HG02763 (cell line): ENCODE results near the gene C11orf21.
"Not testable (repeated sequence)": the region's sequence is repeated elsewhere in the genome, so short reads cannot be mapped to it uniquely, and the experiment has no call there.

ENCODE experiments used
- ATAC-seq: cut with Tn5 transposase; IDR thresholded peaks from one replicate; pipeline ENCODE4 v1.9.1; 2021; ENCODE audit warnings: mild to moderate bottlenecking, moderate library complexity; ENCODE audit not compliant: unreplicated experiment

Gene C11orf21

DNA sequence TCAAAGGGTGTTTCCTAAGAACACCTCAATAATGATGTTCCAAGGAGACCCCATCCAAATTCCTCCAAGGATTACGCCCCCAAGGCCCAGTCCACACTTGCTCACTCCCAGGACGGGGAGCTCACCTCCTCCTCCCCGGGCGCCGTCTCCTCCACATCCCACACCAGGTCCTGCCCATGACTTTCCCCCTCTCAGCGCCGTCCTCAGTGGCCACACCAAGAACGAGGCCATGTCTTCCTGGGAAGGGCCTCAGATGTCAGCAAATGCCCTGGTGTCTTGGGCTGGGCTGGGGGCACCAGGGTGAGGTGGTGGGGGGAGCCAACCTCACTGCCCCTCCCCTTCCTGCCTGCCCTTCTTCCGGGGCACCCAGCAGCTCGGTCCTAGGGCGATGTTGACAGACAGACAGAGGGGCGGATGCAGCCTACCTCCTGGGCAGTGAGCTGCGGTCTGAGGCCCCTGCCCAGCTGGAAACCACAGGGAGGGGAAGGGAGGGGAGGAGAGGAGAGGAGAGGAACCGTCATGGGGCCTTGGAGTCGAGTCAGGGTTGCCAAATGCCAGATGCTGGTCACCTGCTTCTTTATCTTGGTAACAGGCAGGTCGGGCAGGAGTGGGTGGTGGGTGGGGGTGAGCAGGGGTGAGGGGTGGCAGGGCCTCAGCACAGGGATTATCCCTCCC lies at the start of gene C11orf21, which contains the start of gene TSPAN32:
Gene C11orf21, minus strand, starts transcription at position 288 of the 675 bp plus-strand sequence. Its CDS starts 110 bp downstream, at position 178.
Gene TSPAN32, plus strand, starts transcription at position 383 of the 675 bp plus-strand sequence. Its CDS starts 137 bp downstream, at position 520.
- ATAC-seq, result peak; percentile 56

DNA sequence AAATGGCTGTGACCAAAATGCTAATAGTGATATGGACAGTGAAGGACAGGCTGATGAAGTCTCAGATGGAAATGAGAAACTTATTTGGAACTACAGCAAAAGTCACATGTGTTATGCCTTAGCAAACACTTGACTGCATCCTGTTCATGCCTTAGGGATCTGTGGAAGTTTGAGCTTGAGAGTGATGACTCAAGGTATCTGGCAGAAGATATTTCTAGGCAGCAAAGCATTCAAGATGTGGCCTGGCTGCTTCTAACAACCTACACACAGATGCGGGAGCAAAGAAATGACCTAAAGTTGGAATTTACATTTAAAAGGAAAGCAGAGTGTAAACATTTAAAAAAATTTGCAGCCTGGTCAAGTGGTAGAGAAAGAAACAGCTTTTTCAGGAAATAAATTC lies 47.3 kb upstream of the C11orf21 start:
- no peak for ATAC-seq

DNA sequence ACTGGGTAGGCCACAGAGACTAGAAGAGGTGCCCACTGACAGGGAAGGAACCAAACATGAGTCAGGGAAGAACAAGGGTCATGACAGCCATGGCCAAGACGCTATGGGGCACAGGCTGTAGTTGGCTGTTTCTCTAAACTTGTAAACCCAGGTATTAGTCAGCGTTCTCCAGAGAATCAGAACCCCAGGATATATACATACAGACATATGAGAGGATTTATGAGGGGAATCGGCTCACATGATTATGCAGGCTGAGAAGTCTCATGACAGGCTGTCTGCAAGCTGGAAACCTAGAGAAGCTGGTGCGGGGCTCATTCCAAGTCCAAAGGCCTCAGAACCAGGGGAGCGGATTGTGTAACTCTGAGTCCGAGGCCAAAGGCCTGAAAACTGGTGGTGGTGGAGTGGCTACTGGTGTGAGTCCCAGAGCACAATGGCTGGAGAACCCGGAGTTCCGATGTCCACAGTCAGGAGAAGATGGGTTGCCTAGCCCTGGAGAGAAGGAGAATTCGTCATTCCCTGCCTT lies 45.7 kb upstream of the C11orf21 start:
- no peak for ATAC-seq

DNA sequence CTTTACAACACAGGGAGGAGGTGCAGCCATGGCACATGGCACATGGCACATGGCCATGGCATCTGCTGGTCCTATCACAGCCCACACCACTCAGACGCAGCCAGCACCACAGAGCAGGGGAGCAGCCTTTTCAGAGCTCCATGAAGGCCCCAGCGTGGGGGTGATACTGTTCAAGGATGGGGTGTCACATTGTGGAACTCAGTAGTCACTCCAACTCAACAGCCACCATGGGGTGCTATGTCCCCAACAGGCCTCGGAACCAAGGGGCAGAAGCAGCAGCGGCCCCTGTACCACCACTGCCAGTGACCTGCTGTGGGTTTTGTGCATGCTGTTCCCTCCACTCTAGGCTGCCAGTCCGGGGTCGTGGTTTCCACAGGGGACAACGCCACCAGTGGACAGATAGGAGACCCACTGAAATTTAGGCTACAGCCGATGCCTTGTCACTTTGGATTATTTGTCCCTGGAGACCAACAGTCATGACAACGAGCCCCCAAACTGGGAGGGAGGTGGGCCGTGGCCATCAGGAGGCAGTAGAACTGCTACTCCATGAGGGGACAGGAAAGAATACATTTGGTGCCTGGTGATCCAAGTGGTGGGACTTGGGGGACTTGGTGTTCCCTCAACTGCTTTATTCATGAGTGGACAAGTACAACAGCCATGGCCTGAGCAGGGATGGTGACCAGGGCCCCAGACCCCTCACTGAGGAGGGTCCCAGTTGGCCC lies 45.0 kb upstream of the C11orf21 start:
- ATAC-seq, result no peak

DNA sequence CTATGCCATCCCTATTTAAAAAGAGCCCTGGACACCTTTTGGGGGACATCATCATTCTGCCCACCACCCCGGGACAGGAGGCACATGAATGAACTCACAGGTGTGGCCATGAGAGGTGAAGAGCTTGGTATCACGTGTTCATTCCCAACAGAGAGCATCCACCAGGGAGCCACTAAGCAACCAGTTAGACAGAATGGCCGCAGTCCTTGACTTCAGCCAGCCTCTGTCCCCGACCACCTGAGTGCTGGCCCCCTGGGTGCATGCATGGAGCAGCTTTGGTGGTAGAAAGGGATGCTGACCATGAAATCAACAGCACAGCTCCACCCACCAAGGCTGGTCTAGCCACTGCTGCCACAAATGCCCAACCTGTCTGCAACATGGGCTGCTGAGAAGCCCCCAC lies 44.3 kb upstream of the C11orf21 start:
- ATAC-seq, result no peak

DNA sequence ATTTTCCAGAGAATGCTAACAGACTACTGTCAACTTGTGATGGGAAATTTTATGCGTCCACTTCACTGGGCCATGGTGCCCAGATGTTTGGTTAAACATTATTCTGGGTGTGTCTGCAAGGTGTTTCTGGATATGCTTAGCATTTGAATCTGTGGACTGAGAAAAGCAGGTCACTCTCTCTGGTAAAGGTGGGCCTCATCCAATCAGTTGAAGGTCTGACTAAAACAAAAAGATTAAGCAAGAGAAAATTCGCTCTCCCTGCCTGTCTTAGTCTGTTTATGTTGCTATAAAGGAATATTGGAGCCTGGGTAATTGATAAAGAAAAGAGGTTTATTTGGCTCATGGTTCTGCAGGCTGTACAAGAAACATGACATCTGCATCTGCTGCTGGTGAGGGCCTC lies 43.3 kb upstream of the C11orf21 start:
- ATAC-seq, result no peak

DNA sequence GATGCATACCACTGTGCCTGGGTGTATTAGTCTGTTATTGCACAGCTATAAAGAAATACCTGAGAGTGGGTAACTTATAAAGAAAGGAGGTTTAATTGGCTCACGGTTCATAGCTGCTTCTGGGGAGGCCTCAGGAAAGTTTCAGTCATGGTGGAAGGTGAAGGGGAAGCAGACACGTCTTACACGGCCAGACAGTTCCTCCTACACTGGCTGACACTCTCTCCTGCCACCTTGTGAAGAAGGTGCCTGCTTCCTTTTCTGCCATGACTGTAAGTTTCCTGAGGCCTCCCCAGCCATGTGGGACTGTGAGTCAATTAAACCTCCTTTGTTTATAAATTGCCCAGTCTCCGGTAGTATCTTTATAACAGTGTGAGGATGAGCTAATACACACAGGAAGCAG lies 41.8 kb upstream of the C11orf21 start:
- no peak for ATAC-seq

- ATAC-seq, result no peak
Observed at GRCh38 chr11:2342981-2343380, 41.3 kb upstream of the C11orf21 start.

GRCh38 chr11:2342557-2342956 lies 40.8 kb upstream of the C11orf21 start:
- ATAC-seq, result no peak

DNA sequence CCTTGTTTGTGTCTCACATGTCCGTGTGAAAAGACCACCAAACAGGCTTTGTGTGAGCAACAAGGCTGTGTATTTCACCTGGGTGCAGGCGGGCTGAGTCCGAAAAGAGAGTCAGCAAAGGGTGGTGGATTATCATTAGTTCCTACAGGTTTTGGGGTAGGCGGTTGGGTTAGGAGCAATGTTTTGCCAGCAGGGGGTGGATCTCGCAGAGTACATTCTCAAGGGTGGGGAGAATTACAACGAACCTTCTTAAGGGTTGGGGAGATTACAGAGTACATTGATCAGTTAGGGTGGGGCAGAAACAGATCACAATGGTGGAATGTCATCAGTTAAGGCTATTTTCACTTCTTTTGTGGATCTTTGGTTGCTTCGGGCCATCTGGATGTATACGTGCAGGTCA lies 37.0 kb upstream of the C11orf21 start:
- ATAC-seq, result not testable (repeated sequence)

DNA sequence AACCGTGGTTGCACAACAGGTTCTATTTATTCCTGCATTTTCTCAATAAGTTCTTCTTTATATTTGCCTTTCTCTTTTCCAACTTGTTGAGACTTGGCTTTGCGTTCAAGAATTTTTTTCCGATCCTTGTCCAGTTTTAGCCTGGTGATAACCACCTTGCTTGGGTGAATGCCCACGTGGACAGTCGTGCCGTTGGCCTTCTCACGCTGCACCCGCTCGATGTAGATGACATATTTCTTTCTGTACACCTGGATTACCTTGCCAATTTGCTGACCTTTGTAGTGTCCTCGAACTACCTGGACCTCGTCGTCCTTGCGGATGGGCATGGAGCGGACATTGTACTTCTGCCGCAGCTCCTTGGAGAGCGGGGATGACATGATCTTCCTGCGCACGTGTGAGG lies 33.6 kb upstream of the C11orf21 start:
- ATAC-seq, result not testable (repeated sequence)

DNA sequence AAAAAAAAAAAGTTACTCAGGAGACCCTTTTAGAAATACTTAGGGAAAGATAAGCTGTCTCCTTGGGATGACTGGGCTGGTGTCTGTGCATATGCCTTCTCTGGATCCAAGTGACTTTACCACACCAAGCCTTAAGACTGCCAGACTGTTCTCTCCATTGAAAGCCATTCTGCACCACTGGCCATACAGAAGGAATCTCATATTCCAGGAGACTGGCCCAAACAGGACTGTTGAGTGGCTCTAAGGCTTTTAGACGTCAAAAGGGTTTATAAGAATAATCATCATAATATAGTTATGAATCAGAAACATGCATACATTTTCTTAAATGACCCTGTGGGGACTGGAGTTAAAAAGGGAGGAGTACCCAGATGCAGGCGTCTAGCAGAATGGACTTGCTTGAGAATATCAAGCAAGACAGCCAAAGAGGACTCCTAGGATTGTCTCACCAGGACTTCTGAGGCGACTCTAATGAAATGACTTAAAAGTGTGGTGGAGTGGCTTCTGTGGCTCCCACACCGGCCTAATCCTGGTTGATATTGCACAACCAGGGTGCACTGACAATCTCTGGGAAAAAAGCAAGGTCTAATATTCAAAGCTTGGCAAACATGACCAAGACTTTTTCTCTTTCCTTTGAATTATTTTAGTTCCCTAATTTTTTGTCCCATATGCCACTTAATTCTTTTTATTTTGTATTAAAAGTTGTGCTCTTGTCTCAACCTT lies 31.9 kb upstream of the C11orf21 start:
- not testable (repeated sequence) for ATAC-seq

DNA sequence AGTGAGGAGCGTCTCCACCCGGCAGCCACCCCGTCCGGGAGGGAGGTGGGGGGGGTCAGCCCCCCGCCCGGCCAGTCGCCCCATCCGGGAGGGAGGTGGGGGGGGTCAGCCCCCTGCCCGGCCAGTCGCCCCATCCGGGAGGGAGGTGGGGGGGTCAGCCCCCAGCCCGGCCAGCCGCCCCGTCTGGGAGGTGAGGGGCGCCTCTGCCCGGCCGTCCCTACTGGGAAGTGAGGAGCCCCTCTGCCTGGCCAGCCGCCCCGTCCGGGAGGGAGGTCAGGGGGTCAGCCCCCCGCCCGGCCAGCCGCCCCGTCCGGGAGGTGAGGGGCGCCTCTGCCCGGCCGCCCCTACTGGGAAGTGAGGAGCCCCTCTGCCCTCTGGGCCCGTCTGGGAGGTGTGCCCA lies 30.9 kb upstream of the C11orf21 start:
- not testable (repeated sequence) for ATAC-seq

DNA sequence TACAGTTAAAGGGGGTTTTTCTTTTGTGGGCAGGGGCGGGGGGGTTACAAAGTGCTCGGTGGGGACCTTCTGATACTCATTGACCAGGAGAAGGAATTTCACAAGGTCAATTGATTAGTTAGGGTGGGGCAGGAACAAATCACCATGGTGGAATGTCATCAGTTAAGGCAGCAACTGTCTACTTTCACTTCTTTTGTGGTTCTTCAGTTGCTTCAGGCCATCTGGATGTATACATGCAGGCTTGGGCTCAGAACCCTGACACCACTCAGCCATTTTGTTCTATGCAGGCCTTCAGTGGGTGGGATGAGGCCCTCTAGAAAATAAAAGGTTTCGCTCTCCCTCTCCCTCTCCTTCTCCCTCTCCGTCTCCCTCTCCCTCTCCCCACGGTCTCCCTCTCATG lies 29.7 kb upstream of the C11orf21 start:
- no peak for ATAC-seq

GRCh38 chr11:2330696-2331095 lies 29.0 kb upstream of the C11orf21 start:
- no peak for ATAC-seq

GRCh38 chr11:2329551-2329950 lies 27.8 kb upstream of the C11orf21 start:
- no peak for ATAC-seq

DNA sequence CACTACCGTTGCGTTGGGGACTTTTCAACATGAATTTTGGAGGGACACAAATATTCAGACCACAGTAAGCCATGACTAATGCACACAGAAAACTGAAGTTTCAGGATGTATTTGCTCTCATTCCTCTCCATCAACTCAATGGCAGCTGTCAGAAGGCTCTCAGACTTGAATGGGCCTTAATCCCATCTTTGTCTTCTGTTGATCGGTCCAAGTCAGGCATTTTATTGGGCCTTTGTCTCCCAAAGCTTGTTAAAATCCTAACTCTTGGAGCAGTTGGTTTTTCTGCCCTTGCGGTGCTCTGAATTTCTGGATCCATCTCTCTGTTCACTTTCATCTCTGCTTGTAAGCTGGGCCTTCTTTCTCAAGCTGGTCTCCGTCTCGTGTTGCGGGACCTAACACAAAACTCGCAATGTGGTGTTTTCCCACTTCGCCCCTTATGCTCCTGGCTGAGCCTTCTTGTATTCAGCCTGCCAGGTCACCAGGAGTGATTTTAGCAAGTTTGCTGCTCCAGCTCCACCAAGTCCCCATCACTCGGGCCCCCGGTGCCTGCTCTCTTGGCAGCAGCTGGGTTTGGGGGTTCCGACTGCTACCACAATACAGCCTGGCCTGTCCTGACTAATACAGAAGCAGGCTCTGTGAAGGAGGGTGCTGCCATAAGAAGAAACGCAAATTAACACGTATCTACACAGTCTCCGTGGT lies 27.1 kb upstream of the C11orf21 start:
- no peak for ATAC-seq

DNA sequence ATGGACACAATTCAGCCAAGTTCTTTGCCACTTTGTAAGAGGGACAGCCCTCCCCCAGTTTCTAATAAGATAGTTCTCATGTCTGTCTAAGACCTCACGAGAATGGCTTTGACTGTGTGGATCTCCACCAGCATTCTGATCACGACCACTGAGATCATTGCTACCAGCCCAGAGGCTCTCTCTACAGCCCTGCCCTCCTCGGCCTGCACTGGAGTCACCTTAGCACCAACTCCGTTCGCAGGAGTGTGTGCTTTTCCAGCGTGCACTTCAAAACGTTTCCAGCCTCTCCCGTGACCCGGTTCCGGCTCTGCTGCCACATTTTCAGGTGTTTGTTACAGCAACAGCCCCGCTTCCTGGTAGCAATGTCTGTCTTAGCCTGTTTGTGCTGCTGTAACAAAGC lies 26.3 kb upstream of the C11orf21 start:
- no peak for ATAC-seq

- ATAC-seq, result no peak
Observed at GRCh38 chr11:2327032-2327431, 25.3 kb upstream of the C11orf21 start.

- ATAC-seq, result no peak
Observed at GRCh38 chr11:2325719-2326118, 24.0 kb upstream of the C11orf21 start.

GRCh38 chr11:2325123-2325522 lies 23.4 kb upstream of the C11orf21 start:
- ATAC-seq, result no peak
